A673 (cell line): Measurements from ENCODE around the gene CCHCR1. TPM values are rescaled to one million over a fixed set of nuclear protein-coding genes. Genes with fewer than 3 reads are reported as not detected.

Experiments used
- BruUV-seq: library from RNA; stranded (reverse); fragments of 400-500 nt; replicated peaks from 2 replicates; lab custom pipeline; 2021; lab: Mats Ljungman, UMichigan
- CTCF ChIA-PET: fragments of 300-600 bp; sonication (Branson Sonifier 250); formaldehyde crosslinking; loops from one replicate; lab custom pipeline; 2022; ENCODE audit warnings: antibody characterized with exemption; lab: Charles Lee
- POLR2A ChIA-PET: fragments of 300-600 bp; sonication (Branson Sonifier 250); formaldehyde crosslinking; loops from one replicate; lab custom pipeline; 2022; ENCODE audit warnings: antibody characterized with exemption; ENCODE audit not compliant: low non-redundant PET; lab: Charles Lee
- DNase-seq: peaks from one replicate; pipeline ENCODE4 v3.0.0-alpha.2; 2015; ENCODE audit warnings: low spot score
- H3K27ac ChIP-seq: fragments of 200-600 bp; sonication (generic); 2 replicates; pipeline ENCODE4 v1.5.1; 2016; ENCODE audit warnings: mixed run types, low read depth, mild to moderate bottlenecking, mixed read lengths, antibody characterized with exemption, low read length; ENCODE audit not compliant: poor library complexity, severe bottlenecking
- H3K27me3 ChIP-seq: fragments of 200-600 bp; sonication (generic); replicated peaks from 2 replicates; pipeline ENCODE4 v1.6.1; 2017; ENCODE audit warnings: mixed run types, low read depth, mild to moderate bottlenecking, mixed read lengths, antibody characterized with exemption, low read length; ENCODE audit not compliant: insufficient read depth, poor library complexity
- H3K36me3 ChIP-seq: fragments of 200-600 bp; sonication (generic); 2 replicates; pipeline ENCODE4 v1.6.1; 2016; ENCODE audit warnings: mixed run types, mild to moderate bottlenecking, mixed read lengths, antibody characterized with exemption, low read length; ENCODE audit not compliant: insufficient read depth, poor library complexity, severe bottlenecking
- H3K4me1 ChIP-seq: fragments of 200-600 bp; sonication (generic); 2 replicates; pipeline ENCODE4 v1.6.1; 2017; ENCODE audit warnings: mixed run types, mild to moderate bottlenecking, mixed read lengths, antibody characterized with exemption, low read length; ENCODE audit not compliant: insufficient read depth, poor library complexity, severe bottlenecking
- H3K4me3 ChIP-seq: fragments of 200-600 bp; sonication (generic); 2 replicates; pipeline ENCODE4 v1.5.1; 2016; ENCODE audit warnings: low read depth, mixed run types, mild to moderate bottlenecking, mixed read lengths, low read length; ENCODE audit not compliant: poor library complexity, severe bottlenecking
- H3K9me3 ChIP-seq: fragments of 200-600 bp; sonication (generic); 2 replicates; pipeline ENCODE4 v1.6.1; 2016; ENCODE audit warnings: mixed run types, low read depth, mild to moderate bottlenecking, mixed read lengths, antibody characterized with exemption, low read length; ENCODE audit not compliant: poor library complexity, severe bottlenecking
- EZH2 ChIP-seq: fragments of 200-600 bp; sonication (generic); IDR thresholded peaks from 2 replicates; pipeline ENCODE4 v1.6.1; 2017; ENCODE audit warnings: borderline replicate concordance, low read depth, mild to moderate bottlenecking, mixed read lengths, antibody characterized with exemption, low read length; ENCODE audit not compliant: poor library complexity, severe bottlenecking
- intact Hi-C: fragments of 100-400 bp; cut with micrococcal nuclease; formaldehyde crosslinking; loops from one replicate; pipeline ENCODE4 v1.10.0; 2022; ENCODE audit not compliant: unreplicated experiment
- total RNA-seq: library from RNA; stranded (reverse); gene quantifications from 2 replicates; pipeline ENCODE4 v1.2.3, GENCODE V29; 2021
- TF ChIP-seq, protein P1 (sequence below): fragments of 300-800, 200-600 bp; sonication (generic); conservative IDR thresholded peaks from 2 replicates; pipeline ENCODE4 v1.5.1; 2017; ENCODE audit warnings: low read depth, mild to moderate bottlenecking, antibody characterized with exemption, low read length, moderate library complexity, mixed read lengths

Gene CCHCR1
- total RNA-seq, 1 experiment from 2014 or later = 51.7 TPM

DNA sequence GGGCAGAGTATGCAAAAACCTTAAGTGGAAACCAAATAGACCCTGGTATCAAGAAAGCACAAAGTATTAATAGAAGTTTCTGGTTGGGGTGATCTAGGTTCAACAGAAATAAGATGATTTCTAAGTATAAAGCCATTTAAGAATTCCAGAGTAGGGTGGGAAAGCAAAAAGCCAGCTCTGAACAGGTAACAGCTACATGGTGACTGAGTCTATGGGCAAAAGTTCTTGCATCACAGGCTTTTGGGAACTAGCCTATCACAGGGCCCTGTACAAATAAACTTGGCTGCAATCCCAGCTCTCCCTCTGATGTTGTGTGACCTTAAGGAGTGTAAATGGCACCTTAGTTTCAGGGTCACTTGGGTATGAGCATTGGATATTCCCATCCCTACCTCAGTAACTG lies 6.3 kb upstream of the CCHCR1 start:
- no peak for TF ChIP-seq EZH2
- TF ChIP-seq, protein P1, sequence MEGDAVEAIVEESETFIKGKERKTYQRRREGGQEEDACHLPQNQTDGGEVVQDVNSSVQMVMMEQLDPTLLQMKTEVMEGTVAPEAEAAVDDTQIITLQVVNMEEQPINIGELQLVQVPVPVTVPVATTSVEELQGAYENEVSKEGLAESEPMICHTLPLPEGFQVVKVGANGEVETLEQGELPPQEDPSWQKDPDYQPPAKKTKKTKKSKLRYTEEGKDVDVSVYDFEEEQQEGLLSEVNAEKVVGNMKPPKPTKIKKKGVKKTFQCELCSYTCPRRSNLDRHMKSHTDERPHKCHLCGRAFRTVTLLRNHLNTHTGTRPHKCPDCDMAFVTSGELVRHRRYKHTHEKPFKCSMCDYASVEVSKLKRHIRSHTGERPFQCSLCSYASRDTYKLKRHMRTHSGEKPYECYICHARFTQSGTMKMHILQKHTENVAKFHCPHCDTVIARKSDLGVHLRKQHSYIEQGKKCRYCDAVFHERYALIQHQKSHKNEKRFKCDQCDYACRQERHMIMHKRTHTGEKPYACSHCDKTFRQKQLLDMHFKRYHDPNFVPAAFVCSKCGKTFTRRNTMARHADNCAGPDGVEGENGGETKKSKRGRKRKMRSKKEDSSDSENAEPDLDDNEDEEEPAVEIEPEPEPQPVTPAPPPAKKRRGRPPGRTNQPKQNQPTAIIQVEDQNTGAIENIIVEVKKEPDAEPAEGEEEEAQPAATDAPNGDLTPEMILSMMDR = no peak
- H3K36me3 ChIP-seq = peaks cover 21% of the 10 kb centered on the region
- H3K4me3 ChIP-seq = no peak overlapping the region
- H3K4me1 ChIP-seq = no peaks in the 10 kb centered on the region
- ChIA-PET POLR2A (no interaction called here), CTCF (interaction anchor here (0.6 kb wide), 1 partner anchor 213 kb away, joined by 9 read pairs; no protein-coding TSS in a partner anchor)
- BruUV-seq = no TSS peak
- intact Hi-C loops = no loop called here
- no peak overlapping the region for H3K27ac ChIP-seq
- DNase-seq = no peak
- H3K9me3 ChIP-seq = no peaks in the 10 kb centered on the region
- H3K27me3 ChIP-seq = no peaks in the 10 kb centered on the region

DNA sequence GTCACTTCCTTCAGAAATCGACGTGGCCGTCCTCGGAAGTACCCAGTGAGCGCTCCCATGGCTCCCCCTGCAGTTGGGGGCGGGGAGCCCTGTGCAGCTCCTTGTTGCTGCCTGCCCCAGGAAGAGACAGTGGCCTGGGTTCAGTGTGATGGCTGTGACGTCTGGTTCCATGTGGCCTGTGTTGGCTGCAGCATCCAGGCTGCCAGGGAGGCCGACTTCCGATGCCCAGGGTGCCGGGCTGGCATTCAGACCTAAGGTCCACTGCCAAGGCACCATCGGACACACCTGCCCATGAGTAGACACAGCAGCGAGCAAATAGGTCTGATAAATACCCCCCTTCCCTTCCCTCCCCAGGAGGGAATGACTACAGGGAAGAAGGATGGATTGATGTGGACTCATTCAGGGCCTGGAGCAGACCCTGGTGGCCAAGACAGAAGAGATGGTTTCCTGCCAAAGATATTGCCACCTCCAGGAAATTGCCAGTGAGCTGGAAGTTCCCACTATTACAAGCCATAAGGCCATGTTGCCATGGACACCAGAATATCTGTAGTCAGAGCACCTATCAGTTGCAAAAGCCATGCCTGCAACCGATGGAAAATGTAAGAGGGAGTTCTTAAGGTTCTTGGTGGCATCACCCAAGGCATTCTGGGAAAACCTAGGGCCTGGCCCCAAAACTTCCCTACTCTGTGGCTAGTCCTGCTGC lies 5.0 kb upstream of the CCHCR1 start:
- no peak overlapping the region for H3K27ac ChIP-seq
- ChIA-PET CTCF (no interaction called here), POLR2A (no interaction called here)
- TF ChIP-seq EZH2 = no peak
- TF ChIP-seq, protein P1 = no peak
- intact Hi-C loops = no loop called here
- BruUV-seq = no TSS peak
- DNase-seq = no peak
- H3K4me1 ChIP-seq = no peaks in the 10 kb centered on the region
- no peaks in the 10 kb centered on the region for H3K9me3 ChIP-seq
- no peak overlapping the region for H3K4me3 ChIP-seq
- no peaks in the 10 kb centered on the region for H3K27me3 ChIP-seq
- peaks cover 21% of the 10 kb centered on the region for H3K36me3 ChIP-seq

DNA sequence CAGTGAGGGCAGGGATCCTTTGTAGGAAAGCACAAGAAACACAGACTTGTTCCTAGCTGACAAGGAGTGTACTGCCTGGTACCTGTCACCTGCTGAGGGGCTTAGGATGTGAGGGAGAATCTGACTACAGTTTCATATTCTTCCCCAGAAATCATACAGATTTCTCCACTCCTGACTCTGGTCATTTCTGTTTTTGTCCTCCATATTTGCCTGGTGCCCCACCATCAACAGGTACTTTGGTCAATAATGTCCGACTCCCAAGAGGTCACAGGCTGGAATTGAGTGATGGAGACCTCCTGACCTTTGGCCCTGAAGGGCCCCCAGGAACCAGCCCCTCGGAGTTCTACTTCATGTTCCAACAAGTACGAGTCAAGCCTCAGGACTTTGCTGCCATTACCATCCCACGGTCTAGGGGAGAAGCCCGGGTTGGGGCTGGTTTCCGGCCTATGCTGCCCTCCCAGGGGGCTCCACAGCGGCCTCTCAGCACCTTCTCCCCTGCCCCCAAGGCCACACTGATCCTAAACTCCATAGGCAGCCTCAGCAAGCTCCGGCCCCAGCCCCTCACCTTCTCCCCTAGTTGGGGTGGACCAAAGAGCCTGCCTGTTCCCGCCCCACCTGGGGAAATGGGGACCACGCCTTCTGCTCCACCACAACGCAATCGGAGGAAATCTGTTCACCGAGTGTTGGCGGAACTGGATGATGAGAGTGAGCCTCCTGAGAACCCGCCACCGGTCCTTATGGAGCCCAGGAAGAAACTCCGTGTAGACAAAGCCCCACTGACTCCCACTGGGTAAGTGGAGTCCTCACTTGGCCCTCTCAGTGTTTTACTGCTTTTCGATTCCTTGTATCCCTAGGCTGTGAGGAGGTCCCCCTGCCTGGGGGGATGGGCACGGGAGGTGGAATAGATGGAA lies 3.9 kb upstream of the CCHCR1 start:
- no peak for TF ChIP-seq EZH2
- TF ChIP-seq, protein P1 = no peak
- intact Hi-C loops = no loop called here
- no peak overlapping the region for H3K4me3 ChIP-seq
- no peak for DNase-seq
- ChIA-PET POLR2A (no interaction called here), CTCF (no interaction called here)
- no peaks in the 10 kb centered on the region for H3K9me3 ChIP-seq
- H3K36me3 ChIP-seq = peaks cover 21% of the 10 kb centered on the region
- no peak overlapping the region for H3K27ac ChIP-seq
- no peaks in the 10 kb centered on the region for H3K27me3 ChIP-seq
- BruUV-seq = no TSS peak
- peaks cover 5% of the 10 kb centered on the region for H3K4me1 ChIP-seq
